ENCODE results near the gene ZMIZ1.
A peak's percentile ranks its signal among the peaks of the same experiment; 100 is the strongest.

Gene ZMIZ1

DNA sequence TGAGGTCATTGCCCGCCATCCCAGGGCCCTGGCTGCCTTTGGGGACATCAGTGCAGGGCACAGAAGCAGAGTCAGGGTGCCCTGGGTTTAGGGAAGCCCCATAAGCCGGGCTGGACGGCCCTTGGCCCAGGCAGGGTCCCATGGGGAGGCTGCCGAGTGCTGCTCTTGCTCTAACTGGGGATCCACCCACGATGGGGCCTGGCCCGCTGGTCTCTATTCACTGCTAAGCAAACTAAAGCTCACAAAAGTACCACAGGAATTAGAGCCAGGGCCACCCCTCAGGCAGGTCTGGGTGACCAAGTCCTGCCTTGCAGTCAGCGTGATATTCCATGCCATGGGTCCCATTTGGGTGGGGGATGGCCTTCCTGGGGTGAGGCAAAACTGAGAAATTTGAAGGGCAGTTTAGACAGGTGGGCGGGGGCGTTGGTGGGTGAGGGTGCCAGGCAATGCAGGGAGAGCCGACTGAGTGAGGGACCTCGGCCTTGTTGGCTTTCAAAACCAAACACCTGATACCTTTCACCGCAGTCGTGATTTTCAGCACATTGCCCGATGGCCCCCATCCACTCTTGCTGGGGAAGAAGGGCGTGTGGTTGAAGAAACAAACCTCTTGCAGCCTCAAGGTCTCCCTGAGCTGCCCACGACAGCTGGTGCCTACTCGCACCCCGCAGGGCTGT lies 185.7 kb downstream of the ZMIZ1 start:
- FAIRE-seq, result no peak

DNA sequence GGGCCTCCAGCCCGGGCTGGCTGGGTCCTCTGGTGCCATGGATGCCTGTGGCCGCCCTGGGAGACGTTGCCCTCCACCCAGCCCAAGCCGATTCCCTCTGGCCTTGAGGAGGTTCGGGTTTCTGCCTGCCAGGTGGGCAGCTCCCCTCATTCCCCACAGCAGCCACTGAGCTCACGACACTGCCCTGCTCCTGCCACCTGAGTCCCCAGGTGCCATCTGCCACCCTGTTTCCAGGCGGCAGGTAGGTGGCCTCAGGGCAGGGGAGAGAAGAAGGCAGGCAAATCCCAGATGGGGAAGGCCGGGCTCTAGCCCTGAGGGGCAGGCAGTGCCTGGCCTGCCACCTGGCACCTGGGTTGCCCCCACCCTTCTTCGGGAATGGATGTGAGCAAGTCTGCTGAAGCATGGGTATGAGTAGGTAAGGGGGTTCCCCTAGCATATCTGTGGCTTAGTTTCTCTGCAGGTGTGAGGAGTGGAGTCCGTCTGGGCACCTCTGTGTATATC lies 186.3 kb downstream of the ZMIZ1 start:
- FAIRE-seq, result peak; percentile 17

DNA sequence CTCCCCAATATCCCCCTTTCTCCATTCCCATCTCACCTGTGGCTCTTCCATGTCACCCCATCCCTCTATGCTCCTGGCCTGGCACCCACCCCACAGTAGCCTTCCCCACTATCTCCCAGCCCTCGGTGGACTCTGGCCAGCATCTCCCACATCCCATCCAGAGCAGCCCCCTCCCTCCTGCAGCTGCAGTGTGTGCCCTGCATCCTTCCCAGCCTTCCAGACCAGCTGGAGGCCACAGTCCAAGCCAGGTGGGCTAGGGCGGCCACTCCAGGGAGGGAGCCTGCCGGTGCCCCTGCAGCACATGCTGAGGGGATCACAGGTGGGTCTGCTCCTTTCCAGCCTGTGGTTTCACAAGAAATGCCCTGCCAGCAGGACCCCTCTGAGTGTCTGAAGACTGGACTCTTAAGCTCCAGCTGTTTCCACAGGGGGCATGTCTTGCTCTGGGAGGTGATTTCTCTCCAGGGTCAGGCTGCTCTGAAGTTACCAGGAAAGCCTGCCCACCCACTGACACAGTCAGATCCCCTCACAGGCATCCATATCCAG lies 187.6 kb downstream of the ZMIZ1 start:
- no peak for FAIRE-seq

DNA sequence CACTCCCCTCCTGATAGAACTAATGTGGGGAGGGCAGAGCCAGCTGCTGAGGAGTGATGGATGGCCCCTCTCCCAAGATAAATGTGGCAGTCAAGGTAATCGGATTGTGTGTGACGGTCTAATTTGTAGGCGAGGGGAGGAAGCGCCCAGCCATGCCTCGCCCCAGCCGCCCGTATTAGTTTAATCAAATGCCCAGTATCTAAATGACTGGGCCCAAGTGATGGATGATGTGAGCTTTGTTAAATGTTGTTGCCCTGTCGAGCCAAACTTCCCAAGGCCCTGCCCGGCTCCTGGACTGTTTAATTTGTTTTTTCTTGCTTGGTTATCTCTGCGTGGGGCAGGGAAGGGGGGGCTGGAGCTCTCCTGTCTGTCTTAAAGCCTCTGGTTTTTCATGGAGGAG lies 190.1 kb downstream of the ZMIZ1 start:
- no peak for FAIRE-seq

DNA sequence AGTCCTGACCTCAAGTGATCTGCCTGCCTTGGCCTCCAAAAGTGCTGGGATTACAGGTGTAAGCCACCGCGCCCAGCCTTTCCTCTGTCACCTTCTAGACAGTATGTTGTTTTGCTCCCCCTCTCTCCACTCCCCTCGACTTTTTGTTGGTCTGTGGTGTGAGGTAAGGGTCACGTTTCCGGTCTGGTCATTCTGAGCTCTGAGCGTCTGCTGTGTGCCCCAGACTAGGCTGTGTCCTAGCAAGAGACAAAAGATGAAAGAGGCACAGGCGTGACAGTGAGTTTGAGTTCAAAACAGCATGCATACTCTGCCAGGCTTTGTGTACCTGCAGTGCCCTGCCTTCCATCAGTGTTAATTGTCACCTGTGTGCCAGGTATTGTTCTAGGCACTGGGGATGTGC lies 191.1 kb downstream of the ZMIZ1 start:
- no peak for FAIRE-seq

DNA sequence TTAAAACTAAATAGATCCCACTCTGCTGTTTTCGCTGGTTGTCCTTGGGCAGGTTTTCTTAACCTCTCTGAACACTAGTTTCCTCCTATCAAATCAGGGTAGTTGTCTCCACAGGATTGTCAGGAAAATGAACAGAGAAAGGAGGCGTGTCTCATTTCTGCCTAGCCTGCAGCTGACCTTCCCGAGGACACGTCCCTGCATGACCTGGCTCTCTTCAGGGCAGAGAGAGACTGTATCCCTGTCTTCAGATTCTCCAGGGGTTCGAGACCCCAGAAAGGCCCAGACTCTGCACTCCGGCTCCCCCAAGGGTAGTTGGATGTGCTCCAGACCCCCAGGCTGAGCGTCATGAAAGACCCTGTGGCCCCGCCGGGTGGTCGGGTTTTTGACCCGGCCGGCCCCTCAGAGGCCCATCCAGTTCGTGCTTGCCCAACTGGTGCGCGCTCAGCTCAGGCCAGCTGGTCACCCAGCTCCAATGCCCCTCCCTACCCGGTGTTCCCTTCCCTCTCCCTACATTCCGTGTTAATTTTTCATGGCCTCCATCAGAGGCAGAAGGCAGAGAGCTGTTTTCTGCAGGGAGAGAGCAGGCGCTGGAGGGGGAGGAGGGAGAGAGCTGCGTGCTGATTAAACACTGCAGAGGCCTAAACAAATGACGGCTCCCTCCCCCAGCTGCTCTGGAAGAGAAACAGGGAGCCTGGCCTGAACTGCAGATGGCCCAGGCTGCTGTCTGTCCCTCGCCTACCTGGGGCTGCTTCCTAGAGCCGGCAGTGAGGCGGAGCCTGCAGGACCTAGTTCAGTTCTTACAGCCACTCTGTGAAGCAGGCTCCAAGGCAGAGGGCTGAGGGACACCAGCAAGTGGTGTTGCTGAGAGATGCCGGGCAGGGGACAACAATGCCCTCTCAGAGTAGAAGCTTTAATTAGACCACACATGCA lies 192.3 kb downstream of the ZMIZ1 start:
- no peak for FAIRE-seq

DNA sequence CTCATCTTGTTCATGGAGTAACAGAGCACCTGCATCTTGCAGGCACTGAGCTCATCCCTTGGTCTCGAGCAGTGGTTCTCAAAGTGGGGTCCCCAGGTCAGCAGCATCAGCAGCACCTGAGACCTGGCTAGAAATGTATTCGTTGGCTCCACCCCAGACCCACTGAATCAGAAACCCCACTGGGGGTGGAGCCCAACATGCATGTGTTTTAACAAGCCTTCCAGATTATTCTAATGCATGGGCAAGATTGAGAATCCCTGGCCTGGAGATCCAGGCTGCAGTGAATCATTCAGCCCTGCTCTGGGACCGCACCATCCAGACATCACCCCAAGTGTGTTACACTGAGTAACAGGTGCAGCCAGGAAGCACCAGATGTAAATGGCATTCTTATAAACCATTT lies 193.4 kb downstream of the ZMIZ1 start:
- FAIRE-seq, result no peak

DNA sequence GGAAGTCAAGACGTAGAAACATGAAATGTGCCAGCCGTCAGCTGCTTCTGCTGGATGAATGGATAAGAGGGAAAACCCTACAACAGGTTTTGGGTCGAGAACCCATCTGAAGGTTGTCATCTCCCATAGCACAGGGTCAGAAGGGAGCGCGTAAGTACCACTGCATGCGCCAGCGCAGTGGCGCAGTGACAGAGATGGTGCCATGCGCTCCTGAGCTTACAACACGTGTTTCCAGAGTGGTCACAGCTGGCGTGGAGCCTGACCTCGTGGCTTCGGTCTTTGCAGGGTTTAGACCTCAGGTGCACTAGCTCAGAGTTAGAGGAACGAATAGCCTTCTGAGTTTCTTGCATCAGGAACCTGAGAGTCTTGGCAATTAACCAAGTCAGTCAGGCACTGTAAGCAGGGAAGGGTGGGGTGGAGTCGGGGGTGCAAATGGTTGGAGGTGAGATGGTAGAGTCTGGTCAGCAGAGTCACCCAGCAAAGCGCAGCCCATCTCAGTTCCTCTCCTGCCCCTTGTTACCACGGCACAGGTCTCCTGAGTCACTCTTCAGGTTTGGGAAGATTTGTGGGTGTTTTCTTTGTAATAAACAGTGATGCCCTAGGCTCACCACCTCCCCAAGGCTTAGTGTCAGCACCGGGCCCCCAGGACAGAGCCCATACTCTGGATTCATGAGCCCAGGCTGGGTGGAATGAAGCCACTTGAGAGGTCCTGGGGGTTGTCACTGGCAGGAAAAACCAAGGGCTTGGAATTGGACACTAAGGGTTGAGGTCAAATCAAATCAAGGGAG lies 194.4 kb downstream of the ZMIZ1 start:
- no peak for FAIRE-seq

DNA sequence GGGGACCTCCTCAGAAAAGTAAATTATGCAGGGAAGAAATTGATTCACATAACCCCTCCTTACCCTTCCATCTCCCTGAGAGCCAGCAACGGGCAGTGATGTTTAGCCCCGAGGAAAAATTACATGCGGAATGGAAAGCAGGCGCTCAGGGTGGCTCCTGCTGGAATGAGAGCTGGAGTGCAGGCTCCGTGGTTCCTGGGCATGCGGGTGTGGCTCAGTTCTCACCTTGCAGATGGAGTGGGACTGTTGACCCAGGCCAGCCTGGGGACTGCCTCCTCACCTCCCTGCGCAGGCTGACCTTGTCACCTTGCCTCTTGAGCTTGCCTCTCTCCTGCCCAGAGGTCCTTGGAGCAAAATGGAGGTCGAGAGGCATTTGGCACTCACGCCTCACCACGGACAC lies 195.2 kb downstream of the ZMIZ1 start:
- FAIRE-seq, result no peak

DNA sequence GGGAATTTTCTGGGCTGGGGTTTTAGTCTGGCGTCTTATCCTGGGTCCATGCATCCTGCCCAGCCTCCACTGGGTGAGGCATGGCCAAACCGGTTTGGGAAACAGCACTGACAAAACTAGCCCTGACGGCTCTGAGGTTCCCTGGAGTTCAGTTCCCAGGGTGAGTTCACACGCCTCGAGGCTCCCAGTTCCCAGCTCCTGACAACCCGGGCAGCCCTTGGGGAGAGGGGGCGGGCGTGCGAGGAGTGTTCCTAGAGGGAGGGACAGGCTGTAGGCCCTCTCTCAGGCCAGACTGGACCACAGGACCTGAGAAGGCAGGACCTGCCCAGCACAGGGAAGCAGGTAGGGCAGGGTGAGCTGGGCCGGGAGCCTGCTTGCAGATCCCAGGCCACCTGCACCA lies 196.2 kb downstream of the ZMIZ1 start:
- FAIRE-seq, result no peak

DNA sequence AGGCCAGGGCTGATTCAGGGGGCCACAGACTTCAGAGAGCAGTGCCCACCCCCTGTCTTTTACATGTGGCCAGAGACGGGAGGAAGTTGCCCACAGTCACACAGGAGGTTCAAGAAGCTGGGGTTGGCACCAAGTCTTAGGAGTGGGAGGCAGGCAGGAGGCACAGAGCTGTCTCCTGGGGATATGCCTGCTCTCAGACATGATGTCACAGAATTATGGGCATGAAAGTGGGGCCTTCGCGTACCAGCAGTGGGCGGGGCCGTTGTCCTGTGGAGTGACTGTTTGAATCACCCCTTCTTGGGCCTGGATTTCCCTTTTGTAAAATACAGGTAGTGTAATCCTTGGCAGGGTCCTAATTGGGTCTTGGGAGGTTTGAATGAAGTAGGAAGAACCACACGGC lies 197.3 kb downstream of the ZMIZ1 start:
- no peak for FAIRE-seq

DNA sequence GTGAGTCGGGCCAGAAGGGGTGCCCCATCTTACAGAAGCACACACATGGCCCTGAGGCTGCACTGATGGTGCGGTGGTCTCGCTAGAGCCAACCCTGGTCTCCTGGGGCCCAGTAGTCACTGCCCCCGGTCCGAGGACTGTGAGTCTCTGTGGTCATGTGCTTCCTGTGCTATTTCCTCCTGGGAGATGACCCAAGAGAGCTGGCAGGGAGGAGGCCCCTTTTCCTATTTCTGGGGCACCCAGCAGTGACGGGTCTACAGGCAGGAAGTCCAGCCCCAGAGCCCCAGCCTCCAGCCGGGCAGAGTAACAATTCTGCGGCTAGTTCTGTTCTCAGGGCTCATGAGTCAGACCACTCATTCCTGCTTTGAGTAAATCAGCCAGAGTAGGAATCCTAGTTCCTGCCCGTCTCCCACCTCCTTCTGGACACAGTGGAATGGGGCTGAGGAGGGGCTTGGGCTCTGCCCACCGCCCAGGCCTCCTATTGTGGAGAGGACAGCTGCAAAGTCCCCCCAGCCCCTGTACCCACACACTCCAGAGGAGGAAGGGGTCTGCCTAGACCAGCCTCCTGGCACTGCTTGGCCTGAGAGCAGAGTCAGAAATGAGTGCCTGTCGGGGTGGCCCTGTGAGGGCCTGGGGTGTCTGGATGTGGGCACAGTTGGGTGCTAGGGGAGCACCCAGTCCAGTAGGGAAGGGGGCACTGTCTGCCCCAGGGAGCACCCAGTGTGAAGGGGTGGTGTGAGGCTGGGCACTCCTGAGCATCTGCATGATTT lies 198.0 kb downstream of the ZMIZ1 start:
- FAIRE-seq, result no peak

DNA sequence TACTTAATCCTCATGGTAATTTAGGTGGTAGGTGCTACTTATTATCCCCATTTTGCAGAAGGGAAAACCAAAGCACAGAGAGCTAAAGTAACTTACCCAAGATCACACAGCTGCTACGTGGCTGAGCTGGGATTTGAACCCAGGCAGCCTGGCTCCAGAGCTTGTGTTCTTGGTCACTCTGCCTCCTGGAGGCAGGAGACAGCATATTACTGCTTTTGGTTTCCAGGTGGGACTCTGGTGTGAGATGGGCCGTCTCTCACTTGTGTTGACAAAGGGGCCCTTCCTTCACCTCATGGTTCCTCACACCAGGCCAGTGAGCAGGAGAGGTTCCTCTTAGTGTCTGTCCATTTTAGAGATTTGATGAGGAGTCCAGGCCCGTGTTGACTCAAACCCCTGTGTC lies 198.7 kb downstream of the ZMIZ1 start:
- no peak for FAIRE-seq

DNA sequence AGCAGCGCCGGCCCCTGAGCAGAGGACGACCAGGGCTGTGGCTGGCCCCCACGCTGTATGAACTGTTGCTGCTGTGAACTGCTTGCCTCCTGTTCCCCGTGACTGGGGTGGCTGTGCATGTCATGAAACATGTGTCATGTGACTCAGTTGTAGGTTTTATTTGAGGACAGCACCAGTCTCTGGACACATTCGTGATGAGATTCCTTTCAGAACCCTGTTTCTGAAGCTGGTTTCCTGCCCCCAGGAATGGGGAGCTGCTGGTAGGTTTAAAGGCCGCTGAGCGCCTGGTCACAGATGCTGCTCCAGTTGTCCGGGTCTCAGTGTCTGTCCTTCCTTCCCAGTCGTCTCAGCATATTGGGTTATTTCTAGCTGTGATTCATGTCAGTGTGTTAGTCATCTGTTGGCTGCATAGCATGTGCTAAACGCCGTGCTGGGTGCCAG lies 199.4 kb downstream of the ZMIZ1 start:
- FAIRE-seq, result no peak

DNA sequence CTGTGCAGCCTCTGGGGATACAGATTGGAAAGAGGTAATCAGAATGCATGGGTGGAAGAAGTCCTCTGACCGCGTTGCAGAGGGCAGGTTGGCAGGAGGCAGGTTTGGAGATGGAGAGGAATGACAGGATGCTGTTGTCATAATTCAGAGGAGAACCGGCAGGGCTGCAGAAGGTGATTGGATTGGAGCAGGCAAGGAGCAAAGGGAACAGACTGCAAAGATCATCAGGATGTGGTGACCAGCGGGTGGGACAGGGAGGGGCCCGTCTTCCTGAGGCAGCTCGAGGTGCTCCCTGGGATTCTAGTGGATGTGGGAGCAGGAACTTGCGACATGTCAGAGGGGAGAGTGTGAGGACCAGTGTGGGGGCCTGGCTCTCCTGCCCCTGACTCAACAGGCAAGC lies 200.0 kb downstream of the ZMIZ1 start:
- no peak for FAIRE-seq

DNA sequence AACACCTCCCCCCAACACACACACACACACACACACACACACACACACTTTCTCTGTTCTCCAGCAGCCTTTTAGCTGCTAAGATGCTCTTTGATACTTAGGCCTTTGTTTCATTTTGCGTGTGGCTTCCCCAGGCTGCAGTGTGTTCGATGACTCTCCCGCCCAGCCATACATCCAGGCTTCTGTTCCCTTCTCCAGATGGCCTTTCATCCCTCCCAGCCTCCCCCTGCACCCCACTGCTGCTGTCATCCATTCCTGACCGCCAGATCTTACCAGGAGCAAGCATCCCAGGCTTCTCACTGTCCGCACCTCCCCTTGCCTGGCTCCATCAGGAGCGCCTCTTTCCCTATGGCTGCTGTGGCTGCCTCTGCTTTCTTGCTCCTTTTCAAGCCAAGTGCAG lies 200.7 kb downstream of the ZMIZ1 start:
- FAIRE-seq, result no peak

DNA sequence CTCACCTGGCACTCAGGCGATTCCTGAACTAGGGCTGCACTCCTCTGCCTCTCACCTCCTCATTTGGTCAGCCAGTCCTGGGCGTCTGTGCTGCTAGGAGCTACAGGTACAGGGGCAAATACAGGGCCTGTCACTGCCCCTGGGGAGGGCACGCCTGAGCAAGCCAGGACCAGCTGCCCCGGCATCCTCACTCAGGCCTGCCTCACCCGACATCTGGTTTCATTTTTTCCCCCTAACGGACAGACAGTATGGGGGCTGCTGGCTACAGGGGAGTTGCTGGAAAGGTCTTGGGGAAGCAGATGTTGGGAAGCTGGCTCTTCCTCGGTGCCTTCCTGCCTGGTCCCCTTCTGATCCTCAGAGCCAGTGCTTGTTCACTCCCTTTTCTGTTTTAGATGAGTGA lies 201.2 kb downstream of the ZMIZ1 start:
- FAIRE-seq, result no peak

DNA sequence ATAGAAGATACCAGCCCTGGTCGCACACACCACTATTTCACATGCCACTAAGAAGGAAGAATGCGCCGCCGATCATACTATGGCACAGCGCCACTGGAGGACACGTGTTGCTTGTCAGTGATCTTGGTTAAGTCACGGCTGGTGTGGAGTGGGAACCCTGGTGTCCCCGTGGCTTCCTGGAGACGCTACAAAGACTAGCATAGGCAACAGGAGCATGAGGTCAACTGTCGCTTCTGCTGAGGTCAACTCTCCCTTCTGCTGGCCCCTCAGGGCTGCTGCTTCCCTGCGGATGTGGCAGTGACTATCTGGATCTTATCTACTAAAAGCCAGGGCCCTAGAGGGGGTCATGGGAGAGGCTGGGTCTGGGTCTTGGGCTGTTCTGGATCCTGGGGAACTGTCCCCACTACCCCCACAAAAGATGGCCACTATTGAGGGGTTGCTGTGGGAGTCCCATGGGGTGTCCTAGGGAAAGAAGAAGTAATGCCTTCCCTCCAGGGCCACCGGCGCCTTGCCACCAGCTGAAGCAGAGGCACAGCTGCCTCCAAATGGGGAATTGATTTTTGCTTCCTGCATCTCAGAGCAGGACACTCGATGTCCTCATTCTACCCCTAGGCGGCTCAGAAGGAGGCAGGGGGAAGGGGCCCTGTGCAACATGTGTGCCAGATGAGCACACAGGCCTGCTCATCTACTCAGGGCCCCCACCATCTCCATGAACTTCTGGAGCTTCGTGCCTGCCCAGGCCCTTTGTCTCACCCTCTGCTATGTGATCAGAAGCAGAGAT lies 201.9 kb downstream of the ZMIZ1 start:
- FAIRE-seq, result no peak

DNA sequence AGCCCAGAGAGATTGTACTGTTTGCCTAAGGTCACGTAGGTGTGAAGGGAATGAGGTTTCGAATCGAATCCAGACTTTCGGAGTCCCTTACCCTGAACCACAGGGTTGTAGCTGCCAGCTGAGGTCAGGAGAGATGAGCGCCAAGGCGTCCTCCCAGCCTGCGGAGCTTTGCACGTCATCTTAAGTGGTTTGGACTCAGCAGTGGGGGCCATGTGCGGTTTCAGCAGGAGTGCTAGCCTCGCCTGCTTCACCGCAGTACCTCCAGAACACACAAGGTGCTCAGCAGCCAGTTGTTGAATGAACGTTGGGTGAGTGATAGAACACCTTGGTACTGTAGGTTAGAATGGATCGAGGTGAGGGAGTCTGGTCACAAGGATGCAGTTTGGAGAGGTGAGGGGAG lies 203.6 kb downstream of the ZMIZ1 start:
- no peak for FAIRE-seq

DNA sequence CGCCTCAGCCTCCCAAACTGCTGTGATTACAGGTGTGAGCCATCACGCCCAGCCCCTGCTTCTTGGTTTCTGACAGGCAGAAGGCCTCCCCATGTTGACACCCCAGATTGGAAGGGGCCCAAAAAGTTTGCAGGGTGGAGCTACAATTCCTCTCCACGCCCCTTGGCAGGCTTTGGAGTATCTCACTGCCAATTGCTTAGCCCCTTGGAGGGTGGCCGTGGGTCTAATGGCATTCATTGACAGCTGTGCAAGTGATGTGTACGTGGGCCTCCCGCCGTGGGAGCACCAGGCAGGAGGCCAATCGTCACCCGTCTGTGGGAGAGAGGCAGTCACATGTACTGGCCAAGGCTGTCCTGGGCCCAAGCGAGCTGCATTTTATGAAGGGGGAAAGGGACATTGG lies 204.8 kb downstream of the ZMIZ1 start:
- FAIRE-seq, result no peak
